Activated CD4-positive, alpha-beta T cell treated with anti-CD3 and anti-CD28 coated beads, Interleukin-2, amount 10 ng/mL, durations not matched to agents 7 days and 5 days (primary cell): Measurements from ENCODE around the gene TMEM114. TPM values are rescaled to one million over a fixed set of nuclear protein-coding genes. Genes with fewer than 3 reads are reported as not detected.

Experiments
- CTCF ChIA-PET: fragments of 350-600 bp; sonication (Branson Sonifier 250); formaldehyde crosslinking; loops from one replicate; lab custom pipeline; 2021; ENCODE audit warnings: antibody characterized with exemption; lab: Charles Lee
- POLR2A ChIA-PET: fragments of 350-600 bp; sonication (Branson Sonifier 250); formaldehyde crosslinking; loops from one replicate; lab custom pipeline; 2021; ENCODE audit warnings: antibody characterized with exemption; lab: Charles Lee
- DNase-seq: peaks from one replicate; pipeline ENCODE4 v3.0.0-alpha.2; 2020
- H3K27ac Mint-ChIP-seq: one replicate; pipeline ENCODE4 v1.8.0; 2021; ENCODE audit warnings: mild to moderate bottlenecking, moderate library complexity, mixed read lengths
- H3K27me3 Mint-ChIP-seq: one replicate; pipeline ENCODE4 v1.8.0; 2021; ENCODE audit warnings: mixed read lengths
- H3K36me3 Mint-ChIP-seq: one replicate; pipeline ENCODE4 v1.8.0; 2021; ENCODE audit warnings: low read depth, mixed read lengths
- H3K4me1 Mint-ChIP-seq: one replicate; pipeline ENCODE4 v1.8.0; 2021; ENCODE audit warnings: mixed read lengths
- H3K4me3 Mint-ChIP-seq: one replicate; pipeline ENCODE4 v1.8.0; 2021; ENCODE audit warnings: mild to moderate bottlenecking, moderate library complexity, mixed read lengths
- H3K9me3 Mint-ChIP-seq: one replicate; pipeline ENCODE4 v1.8.0; 2021; ENCODE audit warnings: mixed read lengths
- total RNA-seq, 2 experiments: library from RNA; stranded (reverse); gene quantifications; one replicate each; pipeline ENCODE4 v1.2.3, GENCODE V29; 2021

Gene TMEM114
- total RNA-seq = not detected

- DNase-seq = no peak
- H3K4me1 Mint-ChIP-seq = no peaks in the 10 kb centered on the region
- no peaks in the 10 kb centered on the region for H3K9me3 Mint-ChIP-seq
- H3K4me3 Mint-ChIP-seq = no peak within 1 kb of the TSS
- CTCF ChIA-PET = interaction anchor here (0.7 kb wide), 1 partner anchor 9 kb away, joined by 3 read pairs; no protein-coding TSS in a partner anchor
- H3K36me3 Mint-ChIP-seq = peaks cover 2% of the 10 kb centered on the region
- no peak within 1 kb of the TSS for H3K27ac Mint-ChIP-seq
- peaks cover 33% of the 10 kb centered on the region for H3K27me3 Mint-ChIP-seq
- POLR2A ChIA-PET = no interaction called here
Observed at GRCh38 chr16:8589900-8590688, at the start of gene TMEM114. Gene TMEM114 (minus strand): TSS chr16:8590511. CDS start chr16:8589838, 673 bp downstream.

- no peak for DNase-seq
- Mint-ChIP-seq H3K4me1 (peaks cover 10% of the 10 kb centered on the region), H3K4me3 (no peak overlapping the region), H3K9me3 (no peaks in the 10 kb centered on the region), H3K27me3 (no peaks in the 10 kb centered on the region), H3K36me3 (peaks cover 51% of the 10 kb centered on the region), H3K27ac (no peak overlapping the region)
- POLR2A ChIA-PET = no interaction called here
- CTCF ChIA-PET = no interaction called here
Observed at GRCh38 chr16:8639694-8640093, 49.4 kb upstream of the TMEM114 start.

GRCh38 chr16:8634991-8635736 lies 44.9 kb upstream of the TMEM114 start:
- H3K9me3 Mint-ChIP-seq = no peaks in the 10 kb centered on the region
- CTCF ChIA-PET = interaction anchor here (0.7 to 1.0 kb wide), 3 partner anchors 14 to 239 kb away, joined by 3 to 4 read pairs (median 3); no protein-coding TSS in a partner anchor
- no peak overlapping the region for H3K4me3 Mint-ChIP-seq
- no peak for DNase-seq
- POLR2A ChIA-PET = no interaction called here
- H3K4me1 Mint-ChIP-seq = no peaks in the 10 kb centered on the region
- H3K27me3 Mint-ChIP-seq = no peaks in the 10 kb centered on the region
- H3K27ac Mint-ChIP-seq = peak overlapping the region; percentile 25
- peaks cover 29% of the 10 kb centered on the region for H3K36me3 Mint-ChIP-seq

- ChIA-PET CTCF (no interaction called here), POLR2A (no interaction called here)
- no peak overlapping the region for H3K4me3 Mint-ChIP-seq
- H3K36me3 Mint-ChIP-seq = peaks cover 41% of the 10 kb centered on the region
- H3K27ac Mint-ChIP-seq = no peak overlapping the region
- peaks cover 4% of the 10 kb centered on the region for H3K4me1 Mint-ChIP-seq
- DNase-seq = no peak
- H3K27me3 Mint-ChIP-seq = no peaks in the 10 kb centered on the region
- no peaks in the 10 kb centered on the region for H3K9me3 Mint-ChIP-seq
Observed at GRCh38 chr16:8632675-8633182, 42.4 kb upstream of the TMEM114 start.

GRCh38 chr16:8631818-8632465 lies 41.6 kb upstream of the TMEM114 start:
- Mint-ChIP-seq H3K27me3 (no peaks in the 10 kb centered on the region), H3K4me1 (peaks cover 7% of the 10 kb centered on the region), H3K4me3 (no peak overlapping the region), H3K36me3 (peaks cover 48% of the 10 kb centered on the region), H3K9me3 (no peaks in the 10 kb centered on the region), H3K27ac (no peak overlapping the region)
- POLR2A ChIA-PET = no interaction called here
- CTCF ChIA-PET = no interaction called here
- no peak for DNase-seq

GRCh38 chr16:8631373-8631772 lies 41.1 kb upstream of the TMEM114 start:
- Mint-ChIP-seq H3K27me3 (no peaks in the 10 kb centered on the region), H3K4me1 (peaks cover 8% of the 10 kb centered on the region), H3K27ac (no peak overlapping the region), H3K36me3 (peaks cover 48% of the 10 kb centered on the region), H3K9me3 (no peaks in the 10 kb centered on the region), H3K4me3 (no peak overlapping the region)
- ChIA-PET CTCF (no interaction called here), POLR2A (no interaction called here)
- DNase-seq = no peak

- H3K27ac Mint-ChIP-seq = no peak overlapping the region
- no peaks in the 10 kb centered on the region for H3K27me3 Mint-ChIP-seq
- no peaks in the 10 kb centered on the region for H3K9me3 Mint-ChIP-seq
- H3K4me3 Mint-ChIP-seq = no peak overlapping the region
- no peak for DNase-seq
- POLR2A ChIA-PET = interaction anchor here (0.7 kb wide), 1 partner anchor 47 kb away, joined by 3 read pairs; no protein-coding TSS in a partner anchor
- CTCF ChIA-PET = no interaction called here
- peaks cover 50% of the 10 kb centered on the region for H3K36me3 Mint-ChIP-seq
- H3K4me1 Mint-ChIP-seq = peaks cover 8% of the 10 kb centered on the region
Observed at GRCh38 chr16:8630255-8630953, 40.1 kb upstream of the TMEM114 start.

GRCh38 chr16:8628981-8629725 lies 38.8 kb upstream of the TMEM114 start:
- ChIA-PET POLR2A (no interaction called here), CTCF (no interaction called here)
- peak overlapping the region; percentile 15 for H3K27ac Mint-ChIP-seq

GRCh38 chr16:8627456-8627855 lies 37.1 kb upstream of the TMEM114 start:
- POLR2A ChIA-PET = no interaction called here
- no peak overlapping the region for H3K4me3 Mint-ChIP-seq
- H3K36me3 Mint-ChIP-seq = peaks cover 42% of the 10 kb centered on the region
- CTCF ChIA-PET = interaction anchor here (1.0 to 1.5 kb wide), 2 partner anchors 16 to 241 kb away, joined by 3 read pairs; partner anchors contain the start of gene CARHSP1
- no peak overlapping the region for H3K27ac Mint-ChIP-seq
- no peaks in the 10 kb centered on the region for H3K27me3 Mint-ChIP-seq
- peaks cover 23% of the 10 kb centered on the region for H3K4me1 Mint-ChIP-seq
- DNase-seq = no peak
- no peaks in the 10 kb centered on the region for H3K9me3 Mint-ChIP-seq

More at GRCh38 chr16:8628981-8629725, 38.8 kb upstream of the TMEM114 start:
- Mint-ChIP-seq H3K36me3 (peaks cover 47% of the 10 kb centered on the region), H3K9me3 (no peaks in the 10 kb centered on the region), H3K4me1 (peaks cover 12% of the 10 kb centered on the region), H3K27me3 (no peaks in the 10 kb centered on the region), H3K4me3 (no peak overlapping the region)
- DNase-seq = no peak

- no peak overlapping the region for H3K27ac Mint-ChIP-seq
- peaks cover 27% of the 10 kb centered on the region for H3K4me1 Mint-ChIP-seq
- no peak for DNase-seq
- CTCF ChIA-PET = interaction anchor here (1.3 kb wide), 1 partner anchor 244 kb away, joined by 9 read pairs; no protein-coding TSS in a partner anchor
- no peaks in the 10 kb centered on the region for H3K9me3 Mint-ChIP-seq
- H3K4me3 Mint-ChIP-seq = no peak overlapping the region
- H3K27me3 Mint-ChIP-seq = no peaks in the 10 kb centered on the region
- H3K36me3 Mint-ChIP-seq = peaks cover 39% of the 10 kb centered on the region
- POLR2A ChIA-PET = no interaction called here
Observed at GRCh38 chr16:8626946-8627345, 36.6 kb upstream of the TMEM114 start.

- CTCF ChIA-PET = interaction anchor here (1.3 to 1.5 kb wide), 2 partner anchors 19 to 245 kb away, joined by 3 to 9 read pairs; no protein-coding TSS in a partner anchor
- Mint-ChIP-seq H3K36me3 (peaks cover 38% of the 10 kb centered on the region), H3K9me3 (no peaks in the 10 kb centered on the region), H3K27ac (no peak overlapping the region), H3K4me1 (peaks cover 28% of the 10 kb centered on the region), H3K27me3 (no peaks in the 10 kb centered on the region), H3K4me3 (no peak overlapping the region)
- POLR2A ChIA-PET = no interaction called here
- DNase-seq = no peak
Observed at GRCh38 chr16:8625491-8626087, 35.3 kb upstream of the TMEM114 start.
